Adrenal gland (tissue), 12 donors: ENCODE data around the gene PPIF. TPM values are rescaled to one million over a fixed set of nuclear protein-coding genes. Genes with fewer than 3 reads are reported as not detected.

Experiments used
- DNase-seq, 7 donors: peaks; one replicate each; pipeline ENCODE4 v3.0.0-alpha.2; 2019 to 2020
- H3K27ac ChIP-seq, 5 donors: fragments of 200-600 bp; sonication (generic) in 4 of 5; 1 replicate in 3 of 5; 2 replicates in 2 of 5; pipeline versions ENCODE4 v1.5.1 to v1.8.0; 2016 to 2020; ENCODE audit warnings: mild to moderate bottlenecking in 1 of 5
- H3K27me3 ChIP-seq: fragments of 200-600 bp; 2 replicates; pipeline ENCODE4 v1.8.0; 2021
- H3K36me3 ChIP-seq, 2 donors: fragments of 200-600 bp; replicated peaks in 1 of 2; 1 replicate in 1 of 2; 2 replicates in 1 of 2; pipeline versions ENCODE4 v1.5.1 to v1.8.0; 2018 to 2022
- H3K4me1 ChIP-seq, 2 donors: fragments of 200-600 bp; replicated peaks in 1 of 2; 1 replicate in 1 of 2; 2 replicates in 1 of 2; pipeline versions ENCODE4 v1.5.1 to v1.8.0; 2018 to 2021
- H3K4me3 ChIP-seq, 4 donors: fragments of 200-600 bp; sonication (generic) in 3 of 4; one replicate each; pipeline ENCODE4 v1.5.1; 2016 to 2018
- H3K9me3 ChIP-seq, 3 donors: fragments of 200-600 bp; sonication (generic) in 1 of 3; replicated peaks in 1 of 3; 1 replicate in 2 of 3; 2 replicates in 1 of 3; pipeline versions ENCODE4 v1.5.1 to v1.8.0; 2016 to 2021
- CTCF ChIP-seq, 6 experiments: fragments of 450-650 bp in 4 of 6; fragments of 200-600 bp in 2 of 6; sonication (generic) in 1 of 6; IDR thresholded peaks; 1 replicate in 5 of 6; 2 replicates in 1 of 6; pipeline versions ENCODE4 v1.5.1 to v1.8.0; 2016 to 2021; ENCODE audit warnings: antibody characterized with exemption in 6 of 6, mild to moderate bottlenecking in 2 of 6, moderate library complexity in 1 of 6
- POLR2A ChIP-seq, 2 donors: fragments of 450-650 bp; IDR thresholded peaks; one replicate each; pipeline ENCODE4 v1.6.1; 2017; ENCODE audit warnings: antibody characterized with exemption in 2 of 2, mild to moderate bottlenecking in 2 of 2, moderate library complexity in 1 of 2
- WGBS, 4 donors: extraction: QIAGEN DNeasy Blood & Tissue Kit in 2 of 4; methylation state at CpG; one replicate each; pipeline versions ENCODE4 v1.1.5 to v1.1.7; 2013 to 2017; 5-methylcytosine and 5-hydroxymethylcytosine counted together
- intact Hi-C, 2 donors: fragments of 100-400 bp; cut with DNase I; formaldehyde crosslinking; loops; one replicate each; pipeline versions ENCODE4 v1.14.1 to v1.15.0; 2022 to 2023
- polyA plus RNA-seq, 3 donors: library from polyadenylated mRNA; stranded (reverse); fragments of 200-250 nt in 2 of 3; fragments of 350-450 nt in 1 of 3; fragmentation: Illumina TruSeq in 1 of 3; extraction: RNeasy Lipid Tissue Mini Kit (QIAGEN cat#74804) in 1 of 3; gene quantifications; one replicate each; pipeline ENCODE4 v1.2.3, GENCODE V29; 2013 to 2014
- total RNA-seq, 9 donors: library from RNA; depleted of rRNA in 4 of 9; stranded (reverse); fragments of >200 nt in 4 of 9; fragments of 120-200 nt in 1 of 9; fragmentation: NEBNext Ultra II Directional in 1 of 9; extraction: Animal tissue kit (Norgen Biotek cat#: 25700) in 1 of 9; gene quantifications; one replicate each; pipeline versions ENCODE4 v1.1.0 to v1.2.4, GENCODE V29; 2013 to 2023
- donor health status: healthy with polysubstance abuse.
- donor health status: Bipolar disorder and iron deficiency.
- donor health status: DM: yes; HTN: yes; CAD: no.
- donor health status: DM: no; HTN: no; CAD: no.
- donor health status: DM: no; HTN: no; CAD: no.
- donor health status: DM: yes; HTN: yes; CAD: no.

Gene PPIF
- total and polyA plus RNA-seq, 12 donors: 43.8 to 619 (median 216) TPM

- 80 to 89% (median 83%) methylated on average over 10 to 12 of the region's 12 CpGs for WGBS, 4 donors
- TF ChIP-seq POLR2A (IDR thresholded peaks at IDR 0.05): no peak
- H3K4me1 ChIP-seq: no peaks in the 10 kb centered on the region
- no peak overlapping the region for H3K4me3 ChIP-seq
- H3K27ac ChIP-seq: peak overlapping the region in 1 of 5 donors; percentile 40
- peak in 3 of 7 donors; percentile 15 to 34 (median 17) for DNase-seq
- peaks cover 0 to 17% of the 10 kb centered on the region in 2 donors for H3K36me3 ChIP-seq
- H3K9me3 ChIP-seq: no peaks in the 10 kb centered on the region
- H3K27me3 ChIP-seq: no peaks in the 10 kb centered on the region
- intact Hi-C loops: no loop called here
Measured at GRCh38 chr10:79391231-79392019, 44.2 kb downstream of the PPIF start.

GRCh38 chr10:79392020-79392398 is 44.7 kb downstream of the PPIF start:
- 87 to 92% (median 89%) methylated on average over 14 of the region's 14 CpGs for WGBS, 4 donors
- Histone ChIP-seq H3K27ac (peak overlapping the region in 1 of 5 donors; percentile 40), H3K4me1 (peaks cover 0 to 5% of the 10 kb centered on the region in 2 donors), H3K4me3 (no peak overlapping the region), H3K27me3 (no peaks in the 10 kb centered on the region), H3K9me3 (no peaks in the 10 kb centered on the region), H3K36me3 (peaks cover 0 to 11% of the 10 kb centered on the region in 2 donors)
- TF ChIP-seq CTCF (IDR thresholded peaks at IDR 0.05) (no peak), POLR2A (IDR thresholded peaks at IDR 0.05) (no peak)
- intact Hi-C loops: no loop called here
- peak in 2 of 7 donors; percentile 4 to 8 for DNase-seq

GRCh38 chr10:79392506-79393176 is 45.4 kb downstream of the PPIF start:
- H3K4me1 ChIP-seq: peaks cover 0 to 11% of the 10 kb centered on the region in 2 donors
- WGBS, 4 donors: 81 to 95% (median 89%) methylated on average over 6 of the region's 6 CpGs
- H3K36me3 ChIP-seq: peaks cover 0 to 9% of the 10 kb centered on the region in 2 donors
- H3K27me3 ChIP-seq: no peaks in the 10 kb centered on the region
- intact Hi-C loops: no loop called here
- TF ChIP-seq CTCF (IDR thresholded peaks at IDR 0.05): no peak
- no peak for TF ChIP-seq POLR2A (IDR thresholded peaks at IDR 0.05)
- H3K4me3 ChIP-seq: no peak overlapping the region
- H3K9me3 ChIP-seq: no peaks in the 10 kb centered on the region
- H3K27ac ChIP-seq: no peak overlapping the region
- peak in 3 of 7 donors; percentile 3 to 36 (median 4) for DNase-seq

- H3K9me3 ChIP-seq: no peaks in the 10 kb centered on the region
- 64 to 95% (median 93%) methylated on average over 4 of the region's 4 CpGs for WGBS, 4 donors
- peak in 1 of 7 donors; percentile 4 for DNase-seq
- no peaks in the 10 kb centered on the region for H3K27me3 ChIP-seq
- TF ChIP-seq POLR2A (IDR thresholded peaks at IDR 0.05): no peak
- TF ChIP-seq CTCF (IDR thresholded peaks at IDR 0.05): no peak
- H3K36me3 ChIP-seq: peaks cover 0 to 9% of the 10 kb centered on the region in 2 donors
- peaks cover 0 to 18% of the 10 kb centered on the region in 2 donors for H3K4me1 ChIP-seq
- H3K27ac ChIP-seq: no peak overlapping the region
- intact Hi-C loops: no loop called here
- H3K4me3 ChIP-seq: no peak overlapping the region
Measured at GRCh38 chr10:79393221-79393923, 46.1 kb downstream of the PPIF start.
